Retina (tissue), 1 donor: ENCODE results near the gene AADAT.
"Not testable (repeated sequence)": the region's sequence is repeated elsewhere in the genome, so short reads cannot be mapped to it uniquely, and the experiment has no call there.

Experiments
- DNase-seq: peaks from one replicate; pipeline ENCODE4 v3.0.0-alpha.2; 2016

Gene AADAT

DNA sequence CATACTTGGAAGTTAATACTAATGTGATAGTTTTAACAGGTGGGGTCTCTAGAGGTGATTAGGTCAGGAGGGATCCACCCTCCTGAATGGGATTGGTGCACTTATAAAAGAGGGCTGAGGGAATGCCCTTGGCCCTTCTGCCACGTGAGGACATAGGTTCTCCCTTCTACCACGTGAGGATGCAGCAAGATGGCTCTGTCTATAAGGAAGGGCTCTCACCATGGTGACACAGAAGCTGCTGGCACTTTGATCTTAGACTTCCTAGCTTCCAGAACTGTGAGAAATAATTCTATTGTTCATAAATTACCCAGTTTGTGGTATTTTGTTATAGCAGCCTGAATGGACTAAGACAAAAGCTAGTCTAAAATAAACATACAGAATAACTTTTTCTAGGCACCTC is 1.0 kb downstream of the AADAT start:
- DNase-seq = no peak

DNA sequence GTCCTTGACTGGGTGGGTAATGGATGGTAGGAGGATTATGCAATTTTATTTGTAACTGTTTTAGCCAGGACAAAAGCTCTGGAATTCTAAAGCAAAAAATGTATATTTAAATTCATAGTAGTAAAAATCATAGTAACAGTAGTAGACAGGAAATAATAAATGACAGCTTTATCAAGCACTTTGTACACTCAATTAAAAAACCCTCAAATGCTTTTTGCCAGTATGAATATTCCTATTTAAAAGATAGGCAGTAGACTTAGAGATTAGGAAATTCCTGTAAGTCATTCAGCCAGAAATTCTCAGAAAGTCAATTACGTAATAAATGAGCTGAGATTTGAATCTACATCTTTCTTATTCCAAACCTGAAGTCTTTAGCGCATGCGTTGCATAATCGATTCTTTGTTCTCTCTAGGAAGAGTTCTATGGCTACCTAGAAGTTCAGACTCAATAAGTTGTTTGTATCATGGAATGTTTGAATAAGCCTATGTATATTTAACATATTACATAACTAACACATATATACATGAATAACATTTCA is 2.5 kb downstream of the AADAT start:
- no peak for DNase-seq

DNA sequence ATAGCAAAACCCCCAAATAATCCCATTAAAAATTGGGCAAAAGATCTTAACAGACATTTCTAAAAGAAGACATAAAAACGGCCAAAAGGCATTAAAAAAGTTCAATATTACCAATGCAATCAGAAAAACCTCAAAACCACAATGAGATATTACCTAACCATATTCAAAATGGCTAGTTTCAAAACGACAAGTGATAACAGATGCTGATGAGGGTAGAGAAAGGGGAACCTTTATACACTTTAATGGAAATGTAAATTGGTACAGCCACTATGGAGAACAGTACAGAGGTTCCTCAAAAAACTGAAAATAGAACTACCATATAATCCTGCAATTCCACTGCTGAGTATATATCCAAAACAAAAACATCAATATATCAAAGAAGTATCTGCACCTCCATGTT is 6.2 kb downstream of the AADAT start:
- no peak for DNase-seq

DNA sequence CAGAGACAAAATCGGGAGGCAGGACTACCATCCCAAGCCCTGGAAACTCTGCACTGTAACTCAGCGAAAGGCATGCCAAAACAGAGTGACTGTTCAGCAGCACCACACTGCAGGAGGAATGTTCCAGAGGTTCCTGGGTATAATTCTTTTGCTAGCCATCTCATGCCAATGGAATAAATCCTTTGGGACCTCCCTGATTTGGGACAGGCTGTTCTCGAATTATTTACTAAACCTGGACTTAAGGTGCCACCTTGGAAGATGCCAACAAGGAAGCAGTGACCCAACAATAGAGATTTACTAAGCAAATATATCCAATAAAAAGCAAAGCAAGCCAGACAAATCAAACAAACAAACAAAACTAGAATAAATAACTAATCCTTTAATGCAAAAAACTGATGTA is 9.3 kb downstream of the AADAT start:
- no peak for DNase-seq

DNA sequence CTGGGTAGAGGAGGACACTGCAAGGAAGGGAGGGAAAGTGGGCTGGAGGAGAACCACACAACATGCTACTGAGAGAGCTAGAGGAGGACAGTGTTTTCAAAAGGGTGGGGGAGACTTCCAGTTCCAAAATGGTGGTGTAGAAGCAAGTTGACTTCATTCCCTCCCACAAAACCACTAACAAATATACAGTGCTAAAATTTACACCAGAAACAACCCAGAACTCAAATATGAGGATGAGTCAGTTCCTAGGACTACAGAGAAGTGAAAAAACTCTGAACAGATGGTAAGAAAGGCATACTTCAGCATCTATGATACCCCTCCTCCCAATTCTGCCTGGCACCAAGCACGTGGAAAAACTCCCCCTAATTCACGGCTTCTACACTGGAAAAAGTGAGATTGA is 9.8 kb downstream of the AADAT start:
- DNase-seq = no peak

DNA sequence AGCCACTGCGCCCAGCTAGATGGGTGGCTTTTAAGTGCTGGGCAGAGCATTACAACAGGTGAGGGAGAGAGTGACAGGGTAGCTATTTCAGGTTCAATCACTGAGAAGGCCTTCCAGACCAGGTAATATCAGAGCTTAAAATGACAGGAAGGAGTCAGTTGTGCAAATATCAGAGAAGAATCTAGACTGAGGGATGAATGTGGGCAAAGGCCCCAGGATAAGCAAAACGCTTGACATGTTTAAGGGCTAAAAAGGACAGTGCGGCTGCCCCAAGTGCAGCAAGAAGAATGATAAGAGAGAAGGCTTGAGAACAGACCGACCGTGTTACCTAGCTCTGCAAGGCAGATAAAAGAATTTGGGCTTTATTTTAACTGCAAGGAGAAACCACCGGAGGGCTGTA is 18.6 kb downstream of the AADAT start:
- DNase-seq = no peak

DNA sequence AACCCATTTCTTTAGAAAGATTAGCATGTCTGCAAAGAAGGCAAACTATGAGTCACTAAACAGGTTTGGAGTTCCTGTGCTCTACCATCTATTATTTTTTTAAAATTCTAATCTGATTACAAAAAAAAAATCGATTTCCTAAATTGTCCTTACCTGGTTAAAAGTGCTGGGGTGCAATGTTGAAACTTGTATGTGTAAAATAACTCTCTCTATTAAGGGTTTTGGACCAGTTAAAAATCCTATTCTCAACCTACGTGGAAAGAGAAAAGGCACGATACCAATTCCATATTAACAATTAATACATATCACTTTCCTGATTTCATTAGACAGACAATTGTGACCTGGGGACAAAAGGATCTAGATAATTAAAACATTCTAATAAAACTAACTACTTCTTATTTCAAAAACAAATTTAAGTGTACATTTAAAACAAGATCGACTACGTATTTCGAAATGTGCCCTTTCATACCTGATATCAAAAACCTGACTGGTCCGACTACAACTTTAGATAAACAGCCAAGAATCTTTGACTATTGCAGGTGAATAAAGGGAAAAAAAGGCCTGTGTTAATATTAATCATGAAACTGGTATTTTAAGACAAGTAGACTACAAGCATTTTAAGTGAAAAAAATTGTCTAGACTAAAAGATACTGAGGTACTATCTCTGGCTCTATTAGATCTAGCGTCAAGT is 21.2 kb downstream of the AADAT start:
- DNase-seq = no peak

DNA sequence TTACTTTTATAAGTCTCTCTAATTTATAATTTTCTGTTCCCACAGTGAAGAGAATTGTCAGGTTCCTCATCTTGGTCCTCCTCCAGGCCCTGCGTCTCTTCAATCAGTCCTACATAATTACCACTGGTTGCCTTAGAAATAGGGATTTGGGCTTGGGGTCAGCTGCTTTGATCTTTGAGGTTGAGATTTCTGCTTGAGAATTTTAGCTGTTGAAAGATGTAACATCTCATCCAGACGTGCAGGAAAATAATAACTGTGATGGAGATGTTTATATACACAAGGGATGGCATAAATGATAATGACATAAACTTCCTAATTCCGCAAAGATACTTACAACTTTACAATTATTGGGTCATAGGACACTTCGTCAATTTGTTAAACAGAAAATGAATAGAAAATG is 30.3 kb downstream of the AADAT start:
- no peak for DNase-seq

DNA sequence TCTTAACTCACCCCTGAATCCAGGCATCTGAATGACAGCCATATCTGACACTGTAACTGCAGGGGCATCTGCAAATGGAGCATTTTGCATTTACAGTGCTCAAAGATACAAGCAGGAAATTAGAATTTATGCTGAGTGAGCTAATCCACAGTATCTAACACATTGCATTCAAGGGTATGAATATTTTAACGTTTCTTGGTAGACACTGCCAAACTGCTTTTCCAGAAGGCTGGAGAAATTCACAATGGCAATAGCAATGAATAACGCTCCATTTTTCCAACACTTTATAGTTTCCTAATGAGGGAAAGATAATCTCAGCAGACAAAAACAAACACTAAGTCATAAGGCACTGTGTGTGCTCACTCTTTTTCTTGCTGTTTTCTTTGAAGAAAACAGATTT is 30.9 kb downstream of the AADAT start:
- DNase-seq = no peak

DNA sequence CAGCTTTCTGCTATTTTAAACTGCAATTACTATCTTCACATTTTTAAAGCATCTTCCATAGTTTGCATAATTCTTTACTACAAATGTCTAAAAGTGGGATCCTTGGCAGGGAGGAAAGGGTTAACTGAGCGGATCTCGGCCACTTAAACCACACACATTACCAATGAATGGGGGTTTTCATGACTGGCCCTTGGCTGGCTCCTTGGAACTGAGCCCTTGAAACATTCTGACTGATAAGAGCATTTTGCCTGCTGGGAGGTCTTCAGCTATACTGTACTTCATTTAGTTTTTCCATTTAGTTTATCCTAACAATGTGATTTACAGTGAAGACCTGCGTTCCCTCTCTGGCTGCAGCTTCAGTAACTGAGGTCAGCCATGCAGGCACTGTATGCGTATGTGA is 31.9 kb downstream of the AADAT start:
- no peak for DNase-seq

DNA sequence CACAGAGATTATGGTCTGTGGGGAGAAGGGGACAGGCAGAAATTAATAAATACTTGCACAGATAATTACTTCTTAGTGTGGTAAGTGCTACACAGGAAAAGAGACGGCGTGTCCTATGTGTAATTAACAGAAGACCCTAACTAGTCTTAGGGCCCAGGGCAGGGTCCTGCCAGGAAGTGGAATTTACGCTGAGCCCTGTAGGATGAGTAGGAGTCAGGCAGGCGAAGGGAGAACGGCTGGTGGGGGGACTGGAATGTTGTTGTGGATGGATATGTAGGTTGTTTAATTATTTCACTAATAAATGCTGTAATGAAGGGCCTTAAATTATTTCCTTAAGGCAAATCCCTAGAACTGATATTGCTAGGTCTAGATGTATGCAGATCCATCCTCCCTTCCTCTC is 36.8 kb downstream of the AADAT start:
- DNase-seq = no peak

DNA sequence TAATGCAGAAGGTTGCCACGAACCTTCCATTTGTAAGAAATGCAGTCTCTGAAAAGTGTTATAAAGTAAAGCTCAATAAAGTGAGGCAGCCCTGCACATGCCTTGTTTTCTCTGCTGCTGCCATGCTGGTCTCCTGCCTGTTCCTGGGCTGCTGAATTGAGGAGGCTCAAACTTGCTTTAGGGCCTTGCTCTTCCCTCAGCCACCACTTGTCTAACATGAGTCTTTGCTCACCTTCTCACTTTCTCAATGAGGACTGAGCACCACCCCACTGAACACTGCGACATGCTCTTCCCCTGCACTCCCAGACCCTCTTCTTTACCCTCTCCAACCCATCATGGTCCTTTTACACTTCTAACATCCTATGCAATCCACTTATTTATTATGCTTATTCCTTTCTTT is 38.4 kb downstream of the AADAT start:
- DNase-seq = no peak

DNA sequence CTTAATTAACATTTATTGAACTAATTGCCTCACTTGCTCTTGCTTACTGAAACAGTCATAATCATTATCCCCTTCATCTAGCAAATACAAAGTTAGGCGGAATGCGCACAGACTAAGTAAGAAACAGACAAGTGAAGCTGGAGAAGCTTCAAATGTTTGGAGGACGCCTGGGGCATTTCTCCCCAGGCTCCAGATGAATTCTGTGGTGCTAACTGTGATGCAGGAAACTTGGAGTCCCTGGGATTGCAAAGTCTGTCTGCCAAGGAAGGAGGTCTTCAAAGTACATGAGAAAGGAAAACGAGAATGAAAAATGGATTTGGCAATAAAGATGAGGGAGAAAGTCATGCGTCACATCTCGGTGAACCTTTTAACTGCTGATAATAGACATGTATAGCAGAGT is 40.0 kb downstream of the AADAT start:
- DNase-seq = no peak

DNA sequence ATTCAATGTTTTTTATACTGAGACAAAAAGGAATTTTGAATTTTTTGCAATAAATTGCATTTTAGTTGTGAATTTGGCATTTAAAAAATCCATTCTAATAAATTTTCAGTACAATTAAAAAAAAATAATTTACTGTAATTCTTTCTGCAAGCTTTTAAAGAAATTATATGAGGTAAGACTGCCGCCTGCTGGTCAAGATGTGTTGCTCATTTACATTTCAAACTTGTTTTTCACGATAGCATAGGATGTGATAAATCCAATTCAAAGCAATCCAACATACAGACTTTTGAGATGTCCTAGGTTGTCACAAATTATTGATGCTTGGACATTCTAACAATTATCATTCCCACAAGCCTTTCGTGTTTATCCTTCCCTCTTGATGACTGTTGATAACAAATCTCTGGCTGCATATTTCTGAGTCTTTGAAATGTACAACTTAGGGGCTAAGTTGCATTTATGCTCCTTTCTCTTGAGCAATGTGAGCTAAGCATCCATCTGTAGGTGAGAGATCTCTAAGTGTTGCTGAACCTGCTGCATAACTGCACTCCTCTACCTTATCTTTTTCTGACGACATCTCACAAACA is 41.9 kb downstream of the AADAT start:
- DNase-seq = no peak

DNA sequence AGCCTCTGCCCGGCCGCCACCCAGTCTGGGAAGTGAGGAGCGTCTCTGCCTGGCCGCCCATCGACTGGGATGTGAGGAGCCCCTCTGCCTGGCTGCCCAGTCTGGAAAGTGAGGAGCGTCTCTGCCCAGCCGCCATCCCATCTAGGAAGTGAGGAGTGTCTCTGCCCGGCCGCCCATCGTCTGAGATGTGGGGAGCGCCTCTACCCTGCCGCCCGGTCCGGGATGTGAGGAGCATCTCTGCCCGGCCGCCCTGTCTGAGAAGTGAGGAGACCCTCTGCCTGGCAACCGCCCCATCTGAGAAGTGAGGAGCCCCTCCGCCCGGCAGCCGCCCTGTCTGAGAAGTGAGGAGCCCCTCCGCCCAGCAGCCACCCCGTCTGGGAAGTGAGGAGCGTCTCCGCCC is 43.6 kb downstream of the AADAT start:
- DNase-seq = not testable (repeated sequence)

DNA sequence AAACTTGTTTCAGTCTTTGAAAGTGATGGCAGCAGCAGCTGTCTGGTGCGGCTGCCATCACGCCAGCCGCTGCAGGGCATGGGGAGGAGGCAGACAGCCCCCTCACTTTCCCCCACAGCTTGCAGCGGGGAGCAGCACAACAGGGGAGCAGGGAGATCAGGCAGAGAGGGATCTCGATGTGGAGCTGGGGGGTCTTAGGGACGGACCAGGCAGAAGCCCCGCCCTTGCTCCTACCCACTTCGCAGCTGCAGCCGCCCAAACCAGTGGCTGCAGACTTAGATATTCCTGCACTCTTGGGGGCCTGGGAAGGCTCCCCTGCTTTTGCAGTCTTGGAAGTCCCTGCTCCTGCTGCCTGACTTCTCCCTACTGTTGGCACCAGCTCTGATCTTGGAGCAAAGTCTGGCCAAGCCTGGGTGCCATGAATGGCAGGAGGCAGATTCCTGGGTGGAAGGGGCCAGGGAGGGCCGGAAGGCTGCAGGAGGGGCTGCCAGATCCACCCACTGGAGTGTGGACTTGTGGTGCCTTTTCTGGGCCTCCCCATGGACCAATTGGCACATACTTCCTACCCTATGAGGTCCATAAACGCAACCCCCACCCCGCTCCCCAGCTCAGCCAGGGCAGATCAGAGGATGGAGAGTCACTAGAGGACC is 49.6 kb downstream of the AADAT start:
- no peak for DNase-seq

DNA sequence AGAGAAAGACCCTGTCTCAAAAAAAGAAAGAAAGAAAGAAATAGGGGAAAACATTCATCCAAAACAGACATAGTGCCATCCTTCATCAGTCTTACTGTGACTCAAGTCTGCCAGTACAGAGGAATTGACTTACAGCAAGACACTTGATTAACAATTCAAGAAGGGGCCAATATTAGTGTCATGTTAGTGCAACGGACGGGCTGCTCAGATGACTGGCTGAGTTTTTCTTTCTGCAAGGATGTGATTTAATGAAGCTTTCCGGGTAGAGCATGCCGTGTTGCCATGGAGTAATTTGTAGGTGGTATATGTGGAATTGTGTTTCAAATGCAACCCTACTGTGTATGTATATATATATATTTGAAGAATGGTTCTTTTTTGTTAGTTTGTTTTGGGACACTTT is 51.0 kb downstream of the AADAT start:
- DNase-seq = no peak

DNA sequence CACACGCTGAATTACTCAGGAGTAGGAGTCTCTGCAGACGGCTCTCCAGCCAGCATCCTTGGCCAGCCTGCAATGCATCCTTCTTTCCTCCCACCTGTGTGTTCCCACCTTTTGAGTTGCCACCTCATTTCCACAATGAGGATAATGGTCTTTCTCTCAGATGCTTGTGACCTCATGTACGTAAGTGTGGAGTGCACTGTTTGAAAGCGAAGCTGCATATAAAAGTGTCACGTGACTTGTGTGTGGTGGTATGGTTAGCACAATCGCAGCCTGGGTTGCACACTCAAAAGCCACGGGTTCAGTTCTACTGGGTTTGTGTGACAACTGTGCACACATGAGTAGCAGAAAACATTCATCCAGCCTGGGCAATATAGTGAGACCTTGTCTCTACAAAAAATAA is 51.5 kb downstream of the AADAT start:
- DNase-seq = no peak

DNA sequence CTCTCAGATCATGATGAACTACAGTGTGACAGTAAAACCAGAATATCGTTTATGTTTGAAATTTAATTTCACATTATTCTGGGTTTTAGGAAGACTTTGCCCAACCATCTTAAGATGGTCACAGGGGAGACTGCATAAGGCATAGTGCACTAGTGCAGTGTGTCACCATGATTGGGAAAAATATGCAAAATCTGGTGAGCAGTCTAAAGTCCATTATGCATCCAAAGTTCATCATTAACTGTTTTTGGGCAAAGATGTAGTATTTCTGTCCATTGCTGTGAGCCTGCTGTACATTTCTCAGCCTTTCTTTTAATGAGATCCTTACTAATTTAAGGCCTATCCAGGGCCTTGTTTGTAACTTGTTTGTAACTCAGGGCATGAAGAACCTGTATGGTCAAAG is 52.3 kb downstream of the AADAT start:
- DNase-seq = no peak

DNA sequence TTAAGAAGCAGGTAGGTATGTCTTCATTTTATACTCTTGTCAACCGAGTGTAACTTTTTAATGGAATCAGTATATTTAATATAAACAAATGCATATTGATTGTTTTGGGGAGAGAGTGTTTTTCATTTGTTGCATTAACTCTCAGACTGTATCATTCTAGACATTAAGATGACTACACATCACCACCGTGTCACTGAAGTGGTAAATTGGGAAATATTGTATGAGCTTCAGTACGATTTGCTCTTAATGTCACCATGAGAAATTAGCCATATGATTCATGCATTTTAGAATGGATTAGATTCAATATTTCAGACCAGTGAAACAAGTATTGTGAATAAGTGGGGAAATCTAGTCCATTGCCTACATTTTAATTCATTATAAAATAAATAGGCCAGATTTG is 53.9 kb downstream of the AADAT start:
- DNase-seq = no peak

DNA sequence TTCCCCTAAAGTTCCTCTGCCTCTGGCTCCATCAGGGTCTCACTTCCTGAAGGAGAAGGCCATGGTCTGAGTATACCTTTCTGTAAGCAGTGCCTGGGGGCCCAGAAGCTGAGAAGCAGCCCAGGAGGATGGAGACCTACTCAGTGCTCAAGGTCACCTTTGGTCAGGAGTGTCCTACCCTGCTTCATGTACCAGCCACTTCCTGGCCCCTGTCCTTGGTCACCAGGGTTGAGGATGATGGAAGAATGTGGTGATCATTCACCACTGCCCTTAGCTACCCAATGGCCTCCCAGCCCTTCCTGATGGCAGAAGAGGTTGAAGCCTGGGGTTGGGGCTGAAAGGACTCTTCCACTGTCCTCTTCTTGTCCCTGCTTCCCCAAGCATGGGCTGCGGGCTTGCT is 54.5 kb downstream of the AADAT start:
- no peak for DNase-seq

DNA sequence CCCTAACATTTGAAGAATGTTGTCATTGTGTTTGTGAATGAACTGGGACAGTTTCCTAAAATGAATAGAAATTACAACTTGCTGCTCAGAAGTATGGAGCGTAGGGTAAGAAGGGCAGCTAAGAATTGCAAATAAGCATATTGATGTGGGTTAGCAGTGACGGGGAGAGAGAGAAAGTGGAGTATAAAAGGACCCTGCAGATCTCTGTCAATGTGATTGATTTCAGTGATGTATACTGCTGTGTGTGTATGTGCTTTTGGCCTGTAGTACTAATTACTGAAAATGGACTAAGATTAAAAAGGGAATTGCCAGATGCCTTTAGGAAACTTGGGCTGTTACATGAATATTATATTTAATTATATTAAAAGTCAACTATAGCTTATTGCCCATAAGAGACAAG is 55.8 kb downstream of the AADAT start:
- DNase-seq = no peak

DNA sequence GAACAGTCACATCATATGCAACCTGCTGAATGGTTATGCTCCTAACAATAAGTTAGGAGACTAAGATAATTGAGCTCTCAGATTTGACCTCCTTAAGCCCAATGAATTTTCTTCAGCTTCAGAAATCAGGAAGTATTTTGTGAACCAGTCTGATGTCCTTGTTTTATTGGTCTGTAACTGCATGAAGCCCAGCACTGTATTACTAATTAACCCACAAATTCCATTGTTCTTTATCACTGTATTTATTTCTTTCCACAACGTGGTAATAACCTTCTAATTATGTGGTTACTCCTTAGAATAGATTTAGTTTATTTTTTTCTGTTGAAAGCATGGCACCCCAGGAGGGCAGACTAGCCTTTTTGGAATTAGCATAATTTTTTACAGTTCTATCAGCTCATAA is 59.6 kb downstream of the AADAT start:
- DNase-seq = no peak

DNA sequence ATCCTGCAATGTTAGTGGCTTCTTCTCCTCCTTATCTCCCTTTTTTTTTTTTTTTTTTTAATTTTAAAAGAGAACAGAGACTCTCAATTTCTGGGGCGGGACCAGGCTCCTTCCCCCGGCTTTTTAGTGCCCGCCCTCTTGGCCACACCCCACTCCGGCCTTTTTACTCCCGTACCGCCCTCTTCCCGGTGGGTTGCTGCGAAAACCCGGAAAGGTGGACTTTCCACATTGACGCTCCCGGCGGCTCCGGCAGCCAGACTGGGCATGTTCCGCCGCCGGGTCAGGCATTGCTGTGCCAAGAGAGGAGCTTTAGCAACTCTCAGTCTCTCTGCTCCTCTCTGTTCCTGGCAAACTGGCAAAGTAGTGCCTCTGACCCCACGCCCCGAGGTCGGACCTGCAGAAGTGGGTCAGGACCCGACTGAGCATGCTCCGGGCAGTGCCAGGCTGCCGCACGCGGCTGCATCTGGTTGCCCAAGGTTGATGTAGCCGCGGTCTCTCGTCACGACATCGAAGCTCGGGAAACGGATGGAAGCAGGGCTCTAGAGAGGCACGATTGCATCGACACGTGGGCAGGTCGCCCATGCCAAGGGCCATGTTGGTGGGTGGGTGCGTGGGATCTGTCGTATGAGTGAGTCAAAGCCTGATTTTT is 62.5 kb downstream of the AADAT start:
- DNase-seq = peak; percentile 97
